HEK293T (cell line): ENCODE data around the gene HOMER2.

ENCODE experiments used
- ARNT ChIP-seq: fragments of 450-650 bp; IDR thresholded peaks from 2 replicates; pipeline ENCODE4 v1.6.1; 2017; ENCODE audit warnings: mild to moderate bottlenecking
- BHLHE40 ChIP-seq: fragments of 450-650 bp; IDR thresholded peaks from 2 replicates; pipeline ENCODE4 v1.6.1; 2016; ENCODE audit warnings: mild to moderate bottlenecking, moderate library complexity, borderline replicate concordance
- CTBP1 ChIP-seq: fragments of 450-650 bp; IDR thresholded peaks from 2 replicates; pipeline ENCODE4 v1.6.1; 2016; ENCODE audit warnings: borderline replicate concordance
- FOXA1 ChIP-seq: fragments of 450-650 bp; IDR thresholded peaks from 2 replicates; pipeline ENCODE4 v1.6.1; 2016; ENCODE audit warnings: mild to moderate bottlenecking
- FOXM1 ChIP-seq: fragments of 450-650 bp; IDR thresholded peaks from 2 replicates; pipeline ENCODE4 v1.6.1; 2017; ENCODE audit warnings: mild to moderate bottlenecking, borderline replicate concordance
- HDGF ChIP-seq: fragments of 450-650 bp; IDR thresholded peaks from 2 replicates; pipeline ENCODE4 v1.6.1; 2017; ENCODE audit warnings: antibody characterized with exemption, borderline replicate concordance
- L3MBTL2 ChIP-seq: fragments of 450-650 bp; conservative IDR thresholded peaks from 2 replicates; pipeline ENCODE4 v1.6.1; 2016; ENCODE audit warnings: mild to moderate bottlenecking
- NFRKB ChIP-seq: fragments of 450-650 bp; IDR thresholded peaks from 2 replicates; pipeline ENCODE4 v1.6.1; 2016; ENCODE audit warnings: mild to moderate bottlenecking, moderate library complexity
- PKNOX1 ChIP-seq: fragments of 450-650 bp; IDR thresholded peaks from 2 replicates; pipeline ENCODE4 v1.6.1; 2016
- SP1 ChIP-seq: fragments of 450-650 bp; IDR thresholded peaks from 2 replicates; pipeline ENCODE4 v1.6.1; 2017
- SUZ12 ChIP-seq: fragments of 450-650 bp; IDR thresholded peaks from 2 replicates; pipeline ENCODE4 v1.6.1; 2016; ENCODE audit warnings: mild to moderate bottlenecking
- TARDBP ChIP-seq: fragments of 450-650 bp; IDR thresholded peaks from 2 replicates; pipeline ENCODE4 v1.6.1; 2016
- ZNF384 ChIP-seq: fragments of 450-650 bp; IDR thresholded peaks from 2 replicates; pipeline ENCODE4 v1.6.1; 2016

- TF ChIP-seq BHLHE40 = no peak
- TF ChIP-seq TARDBP = no peak
- no peak for TF ChIP-seq SUZ12
- TF ChIP-seq CTBP1 = 0 out of 2 replicates have a peak, but pooled peaks have one; percentile 32
- TF ChIP-seq FOXM1 = no peak
- no peak for TF ChIP-seq SP1
- TF ChIP-seq NFRKB = no peak
- no peak for TF ChIP-seq FOXA1
- no peak for TF ChIP-seq ARNT
- TF ChIP-seq PKNOX1 = no peak
- no peak for TF ChIP-seq HDGF
- TF ChIP-seq ZNF384 = no peak
- no peak; the same call in 1 of the 2 replicates for TF ChIP-seq L3MBTL2
Measured at GRCh38 chr15:82951472-82952157, 905 bp downstream of the HOMER2 start.
